SK-N-SH treated with all-trans-retinoic acid at 6 μM for 48 hours (cell line): ENCODE measurements around the gene PPP1R8.

Experiments
- ATAC-seq: fragments of 200-7000 bp; cut with Tn5 transposase; 3 replicates; pipeline ENCODE4 v1.9.1; 2020; ENCODE audit warnings: mild to moderate bottlenecking, moderate library complexity
- ARNTL ChIP-seq: fragments of 450-650 bp; formaldehyde crosslinking; IDR thresholded peaks from 2 replicates; pipeline ENCODE4 v1.5.0; 2020; ENCODE audit warnings: low read depth, mild to moderate bottlenecking, moderate library complexity, borderline replicate concordance
- BACH2 ChIP-seq: fragments of 250-450 bp; sonication (Bioruptor Pico); IDR thresholded peaks from 2 replicates; pipeline ENCODE4 v1.9.0; 2021; ENCODE audit warnings: mild to moderate bottlenecking, borderline replicate concordance
- CSDC2 ChIP-seq: fragments of 250-450 bp; sonication (Bioruptor Pico); IDR thresholded peaks from 2 replicates; pipeline ENCODE4 v1.5.0; 2020; ENCODE audit warnings: mild to moderate bottlenecking, moderate library complexity
- ESRRG ChIP-seq: fragments of 250-450 bp; sonication (Bioruptor Pico); IDR thresholded peaks from 2 replicates; pipeline ENCODE4 v1.6.1; 2021; ENCODE audit warnings: mild to moderate bottlenecking
- GLIS3 ChIP-seq: fragments of 250-450 bp; sonication (Bioruptor Pico); IDR thresholded peaks from 2 replicates; pipeline ENCODE4 v1.5.0; 2020; ENCODE audit warnings: mild to moderate bottlenecking, moderate library complexity
- ISL1 ChIP-seq: fragments of 250-450 bp; sonication (Bioruptor Pico); IDR thresholded peaks from 2 replicates; pipeline ENCODE4 v2.1.2; 2022; ENCODE audit warnings: mild to moderate bottlenecking, moderate library complexity
- OSR1 ChIP-seq: fragments of 250-450 bp; sonication (Bioruptor Pico); IDR thresholded peaks from 2 replicates; pipeline ENCODE4 v1.8.0; 2022; ENCODE audit warnings: moderate library complexity, mild to moderate bottlenecking, inconsistent platforms
- PATZ1 ChIP-seq: fragments of 250-450 bp; sonication (Bioruptor Pico); IDR thresholded peaks from 2 replicates; pipeline ENCODE4 v1.8.0; 2020; ENCODE audit warnings: mild to moderate bottlenecking, moderate library complexity, borderline replicate concordance
- POU6F1 ChIP-seq: fragments of 250-450 bp; sonication (Bioruptor Pico); IDR thresholded peaks from 2 replicates; pipeline ENCODE4 v1.8.0; 2021; ENCODE audit warnings: low read depth, mild to moderate bottlenecking, moderate library complexity, borderline replicate concordance
- PPARA ChIP-seq: fragments of 250-450 bp; sonication (Bioruptor Pico); IDR thresholded peaks from 2 replicates; pipeline ENCODE4 v1.5.0; 2020; ENCODE audit warnings: mild to moderate bottlenecking, borderline replicate concordance
- SNAI2 ChIP-seq: fragments of 250-450 bp; sonication (Bioruptor Pico); IDR thresholded peaks from 2 replicates; pipeline ENCODE4 v1.5.0; 2020; ENCODE audit warnings: mild to moderate bottlenecking, moderate library complexity
- TCF4 ChIP-seq: fragments of 250-450 bp; sonication (Bioruptor Pico); IDR thresholded peaks from 2 replicates; pipeline ENCODE4 v1.8.0; 2021; ENCODE audit warnings: mild to moderate bottlenecking, moderate library complexity, borderline replicate concordance
- TOX ChIP-seq: fragments of 250-450 bp; sonication (Bioruptor Pico); IDR thresholded peaks from 2 replicates; pipeline ENCODE4 v1.8.0; 2021; ENCODE audit warnings: mild to moderate bottlenecking, moderate library complexity, borderline replicate concordance
- TSHZ2 ChIP-seq: fragments of 250-450 bp; sonication (Bioruptor Pico); IDR thresholded peaks from 2 replicates; pipeline ENCODE4 v1.5.0; 2020; ENCODE audit warnings: mild to moderate bottlenecking, moderate library complexity
- ZC3H10 ChIP-seq: fragments of 250-450 bp; sonication (Bioruptor Pico); IDR thresholded peaks from 2 replicates; pipeline ENCODE4 v1.5.1; 2021; ENCODE audit warnings: mild to moderate bottlenecking, moderate library complexity
- ZFP3 ChIP-seq: fragments of 250-450 bp; sonication (Bioruptor Pico); IDR thresholded peaks from 2 replicates; pipeline ENCODE4 v1.5.0; 2020; ENCODE audit warnings: mild to moderate bottlenecking, moderate library complexity
- ZFP30 ChIP-seq: fragments of 450-650 bp; formaldehyde crosslinking; IDR thresholded peaks from 2 replicates; pipeline ENCODE4 v1.5.0; 2022; ENCODE audit warnings: mild to moderate bottlenecking, moderate library complexity
- ZNF565 ChIP-seq: fragments of 450-650 bp; formaldehyde crosslinking; conservative IDR thresholded peaks from 2 replicates; pipeline ENCODE4 v1.5.0; 2020; ENCODE audit warnings: low read depth, mild to moderate bottlenecking, moderate library complexity
- ZNF70 ChIP-seq: fragments of 450-650 bp; formaldehyde crosslinking; IDR thresholded peaks from 2 replicates; pipeline ENCODE4 v1.5.0; 2020; ENCODE audit warnings: mild to moderate bottlenecking, moderate library complexity
- ZNF8 ChIP-seq: fragments of 450-650 bp; formaldehyde crosslinking; IDR thresholded peaks from 2 replicates; pipeline ENCODE4 v1.5.0; 2020; ENCODE audit warnings: mild to moderate bottlenecking, moderate library complexity
- TF ChIP-seq, protein P1 (sequence below): fragments of 250-450 bp; sonication (Bioruptor Pico); IDR thresholded peaks from 2 replicates; pipeline ENCODE4 v1.5.1; 2021; ENCODE audit warnings: mild to moderate bottlenecking, moderate library complexity
- TF ChIP-seq, protein P2 (sequence below): fragments of 250-450 bp; sonication (Bioruptor Pico); IDR thresholded peaks from 2 replicates; pipeline ENCODE4 v1.5.1; 2020; ENCODE audit warnings: low read depth, mild to moderate bottlenecking, moderate library complexity

Gene PPP1R8

GRCh38 chr1:27889506-27889905 is 58.9 kb downstream of the PPP1R8 start:
- TF ChIP-seq POU6F1 (CRISPR knock-in tag) (no peak), PATZ1 (no peak), ARNTL (CRISPR knock-in tag) (no peak), PPARA (CRISPR knock-in tag) (no peak), ISL1 (CRISPR knock-in tag) (no peak), CSDC2 (CRISPR knock-in tag) (no peak), BACH2 (CRISPR knock-in tag) (no peak)
- no peak for ATAC-seq

- no peak for TF ChIP-seq SNAI2 (CRISPR knock-in tag)
- TF ChIP-seq ZNF8 (CRISPR knock-in tag): no peak
- no peak for TF ChIP-seq OSR1 (CRISPR knock-in tag)
- TF ChIP-seq ARNTL (CRISPR knock-in tag): no peak
- TF ChIP-seq CSDC2 (CRISPR knock-in tag): no peak
- TF ChIP-seq ZC3H10 (CRISPR knock-in tag): no peak
- no peak for TF ChIP-seq ZFP30 (CRISPR knock-in tag)
- TF ChIP-seq, protein P1, sequence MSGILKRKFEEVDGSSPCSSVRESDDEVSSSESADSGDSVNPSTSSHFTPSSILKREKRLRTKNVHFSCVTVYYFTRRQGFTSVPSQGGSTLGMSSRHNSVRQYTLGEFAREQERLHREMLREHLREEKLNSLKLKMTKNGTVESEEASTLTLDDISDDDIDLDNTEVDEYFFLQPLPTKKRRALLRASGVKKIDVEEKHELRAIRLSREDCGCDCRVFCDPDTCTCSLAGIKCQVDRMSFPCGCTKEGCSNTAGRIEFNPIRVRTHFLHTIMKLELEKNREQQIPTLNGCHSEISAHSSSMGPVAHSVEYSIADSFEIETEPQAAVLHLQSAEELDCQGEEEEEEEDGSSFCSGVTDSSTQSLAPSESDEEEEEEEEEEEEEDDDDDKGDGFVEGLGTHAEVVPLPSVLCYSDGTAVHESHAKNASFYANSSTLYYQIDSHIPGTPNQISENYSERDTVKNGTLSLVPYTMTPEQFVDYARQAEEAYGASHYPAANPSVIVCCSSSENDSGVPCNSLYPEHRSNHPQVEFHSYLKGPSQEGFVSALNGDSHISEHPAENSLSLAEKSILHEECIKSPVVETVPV: no peak
- no peak for TF ChIP-seq POU6F1 (CRISPR knock-in tag)
- TF ChIP-seq ZNF565 (CRISPR knock-in tag): no peak
- TF ChIP-seq ZNF70 (CRISPR knock-in tag): no peak
- TF ChIP-seq TSHZ2 (CRISPR knock-in tag): no peak
- TF ChIP-seq ISL1 (CRISPR knock-in tag): no peak
- TF ChIP-seq PPARA (CRISPR knock-in tag): no peak
- no peak for TF ChIP-seq ESRRG (CRISPR knock-in tag)
- TF ChIP-seq ZFP3 (CRISPR knock-in tag): no peak
- ATAC-seq: no peak
Measured at GRCh38 chr1:27891196-27891889, 60.8 kb downstream of the PPP1R8 start.

DNA sequence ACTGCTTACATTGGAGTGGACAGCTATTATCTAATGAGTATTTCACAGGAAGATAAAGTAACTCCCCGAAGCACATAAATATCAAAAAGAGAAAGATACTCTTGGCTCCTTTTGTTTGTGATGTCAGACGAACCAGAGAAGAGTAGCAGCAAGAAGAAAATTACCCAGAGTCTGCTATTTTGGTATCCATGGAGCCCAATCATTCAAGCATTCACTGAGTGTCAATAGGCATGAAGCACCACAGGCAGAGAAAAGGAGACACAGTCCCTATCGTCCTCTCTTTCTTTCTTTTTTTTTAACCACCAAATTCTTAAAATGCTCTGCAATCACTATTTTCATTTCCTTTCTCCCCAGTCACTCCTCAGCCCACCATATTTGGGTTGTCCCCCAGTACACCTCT is 63.9 kb downstream of the PPP1R8 start:
- no peak for ATAC-seq
- TF ChIP-seq, protein P2, sequence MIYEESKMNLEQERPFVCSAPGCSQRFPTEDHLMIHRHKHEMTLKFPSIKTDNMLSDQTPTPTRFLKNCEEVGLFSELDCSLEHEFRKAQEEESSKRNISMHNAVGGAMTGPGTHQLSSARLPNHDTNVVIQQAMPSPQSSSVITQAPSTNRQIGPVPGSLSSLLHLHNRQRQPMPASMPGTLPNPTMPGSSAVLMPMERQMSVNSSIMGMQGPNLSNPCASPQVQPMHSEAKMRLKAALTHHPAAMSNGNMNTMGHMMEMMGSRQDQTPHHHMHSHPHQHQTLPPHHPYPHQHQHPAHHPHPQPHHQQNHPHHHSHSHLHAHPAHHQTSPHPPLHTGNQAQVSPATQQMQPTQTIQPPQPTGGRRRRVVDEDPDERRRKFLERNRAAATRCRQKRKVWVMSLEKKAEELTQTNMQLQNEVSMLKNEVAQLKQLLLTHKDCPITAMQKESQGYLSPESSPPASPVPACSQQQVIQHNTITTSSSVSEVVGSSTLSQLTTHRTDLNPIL (CRISPR knock-in tag): no peak
- TF ChIP-seq ESRRG (CRISPR knock-in tag) (no peak), GLIS3 (CRISPR knock-in tag) (no peak), OSR1 (CRISPR knock-in tag) (no peak), TCF4 (CRISPR knock-in tag) (no peak), PPARA (CRISPR knock-in tag) (no peak), ARNTL (CRISPR knock-in tag) (no peak), ZC3H10 (CRISPR knock-in tag) (no peak), PATZ1 (no peak), BACH2 (CRISPR knock-in tag) (no peak), TOX (CRISPR knock-in tag) (no peak), CSDC2 (CRISPR knock-in tag) (no peak)
- TF ChIP-seq, protein P1: no peak
